Left lung (tissue), 10 donors: ENCODE results near the gene NT5C2. TPM values are rescaled to one million over a fixed set of nuclear protein-coding genes. Genes with fewer than 3 reads are reported as not detected.

ENCODE experiments used
- ATAC-seq: fragments of 200-7000 bp; cut with Tn5 transposase; one replicate; pipeline ENCODE4 v1.9.1; 2020; ENCODE audit warnings: moderate library complexity
- DNase-seq, 4 donors: peaks; one replicate each; pipeline ENCODE4 v3.0.0-alpha.2; 2013 to 2020
- H3K27ac ChIP-seq, 2 donors: fragments of 200-600 bp; sonication (generic) in 1 of 2; one replicate each; pipeline versions ENCODE4 v1.5.0 to v1.8.0; 2020 to 2021
- H3K27me3 ChIP-seq, 2 donors: fragments of 200-600 bp; sonication (generic) in 1 of 2; one replicate each; pipeline versions ENCODE4 v1.5.0 to v1.8.0; 2020 to 2021
- H3K36me3 ChIP-seq, 2 donors: fragments of 200-600 bp; sonication (generic) in 1 of 2; one replicate each; pipeline versions ENCODE4 v1.5.0 to v1.8.0; 2020 to 2021
- H3K4me1 ChIP-seq, 2 donors: fragments of 200-600 bp; one replicate each; pipeline ENCODE4 v1.8.0; 2021
- H3K4me3 ChIP-seq, 2 donors: fragments of 200-600 bp; sonication (generic) in 1 of 2; one replicate each; pipeline versions ENCODE4 v1.5.0 to v1.8.0; 2020 to 2021; ENCODE audit warnings: mild to moderate bottlenecking in 1 of 2
- H3K9me3 ChIP-seq, 2 donors: fragments of 200-600 bp; sonication (generic) in 1 of 2; one replicate each; pipeline versions ENCODE4 v1.5.0 to v1.8.0; 2020 to 2021
- intact Hi-C, 2 donors: fragments of 100-400 bp; cut with DNase I; formaldehyde crosslinking; loops; one replicate each; pipeline versions ENCODE4 v1.11.2 to v1.14.2; 2022
- polyA plus RNA-seq, 6 donors: library from polyadenylated mRNA; unstranded; fragments of 120-200 nt; gene quantifications; one replicate each; pipeline ENCODE4 v1.2.1, GENCODE V29; 2013; ENCODE audit not compliant: insufficient read length in 6 of 6
- total RNA-seq, 2 donors: library from RNA; stranded (reverse); fragmentation: NEBNext Ultra II Directional; extraction: Animal tissue kit (Norgen Biotek cat#: 25700); gene quantifications; one replicate each; pipeline ENCODE4 v1.2.1, GENCODE V29; 2021
- TF ChIP-seq, protein P1 (sequence below), 2 donors: fragments of 200-600 bp; sonication (generic) in 1 of 2; IDR thresholded peaks; one replicate each; pipeline versions ENCODE4 v1.5.0 to v1.8.0; 2021; ENCODE audit warnings: antibody characterized with exemption in 2 of 2
- donor health status: DM: no; HTN: yes; CAD: no.
- donor health status: DM: no; HTN: no; CAD: no.

Gene NT5C2
- total and polyA plus RNA-seq, 8 donors: 95.3 to 173 (median 133) TPM

DNA sequence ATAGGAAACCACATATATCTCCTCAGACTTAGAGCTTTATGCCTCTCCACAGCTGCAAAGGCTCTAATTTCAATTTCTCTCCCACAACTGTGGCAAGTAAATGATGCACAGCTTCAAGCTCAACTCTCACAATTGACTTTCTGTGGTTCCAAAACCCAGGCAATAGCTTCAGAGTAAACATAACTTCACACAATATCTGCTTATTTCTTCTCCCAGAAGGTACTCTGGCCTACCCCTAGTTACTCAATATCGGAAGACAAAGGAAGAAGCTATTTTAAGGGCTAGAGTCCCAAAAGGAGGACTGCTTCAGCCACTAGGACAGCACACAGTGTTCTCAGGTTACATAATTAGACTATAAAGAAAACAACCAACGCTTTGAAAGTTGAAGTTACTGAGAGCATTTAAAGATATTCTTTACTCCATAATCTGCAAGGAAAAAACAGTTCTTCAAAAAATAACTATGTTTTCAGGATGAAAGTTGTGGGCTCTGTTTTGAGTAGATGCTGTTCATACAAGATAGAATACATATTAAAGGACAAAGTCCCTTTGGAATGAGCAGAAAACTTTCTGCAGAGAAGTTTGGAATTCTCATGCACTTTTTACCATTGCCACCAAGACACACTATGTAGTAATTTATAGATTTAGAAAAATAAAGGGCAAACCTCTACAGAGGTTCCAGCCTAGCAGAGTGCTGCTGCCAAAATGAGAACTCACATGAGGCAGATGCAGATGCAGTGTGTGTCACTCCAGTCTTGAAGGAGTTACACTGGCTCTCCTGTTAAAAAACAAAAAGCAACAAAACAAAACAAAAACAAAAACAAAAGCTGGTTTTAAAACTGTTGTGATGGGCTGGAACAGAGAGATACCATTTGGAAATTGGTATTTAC is 81.8 kb downstream of the NT5C2 start:
- ATAC-seq (peak; percentile 66), DNase-seq (no peak)
- H3K36me3 ChIP-seq: peaks cover 0 to 11% of the 10 kb centered on the region in 2 donors
- TF ChIP-seq, protein P1, sequence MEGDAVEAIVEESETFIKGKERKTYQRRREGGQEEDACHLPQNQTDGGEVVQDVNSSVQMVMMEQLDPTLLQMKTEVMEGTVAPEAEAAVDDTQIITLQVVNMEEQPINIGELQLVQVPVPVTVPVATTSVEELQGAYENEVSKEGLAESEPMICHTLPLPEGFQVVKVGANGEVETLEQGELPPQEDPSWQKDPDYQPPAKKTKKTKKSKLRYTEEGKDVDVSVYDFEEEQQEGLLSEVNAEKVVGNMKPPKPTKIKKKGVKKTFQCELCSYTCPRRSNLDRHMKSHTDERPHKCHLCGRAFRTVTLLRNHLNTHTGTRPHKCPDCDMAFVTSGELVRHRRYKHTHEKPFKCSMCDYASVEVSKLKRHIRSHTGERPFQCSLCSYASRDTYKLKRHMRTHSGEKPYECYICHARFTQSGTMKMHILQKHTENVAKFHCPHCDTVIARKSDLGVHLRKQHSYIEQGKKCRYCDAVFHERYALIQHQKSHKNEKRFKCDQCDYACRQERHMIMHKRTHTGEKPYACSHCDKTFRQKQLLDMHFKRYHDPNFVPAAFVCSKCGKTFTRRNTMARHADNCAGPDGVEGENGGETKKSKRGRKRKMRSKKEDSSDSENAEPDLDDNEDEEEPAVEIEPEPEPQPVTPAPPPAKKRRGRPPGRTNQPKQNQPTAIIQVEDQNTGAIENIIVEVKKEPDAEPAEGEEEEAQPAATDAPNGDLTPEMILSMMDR (IDR thresholded peaks at IDR 0.05): no peak
- no peak overlapping the region for H3K4me3 ChIP-seq
- H3K9me3 ChIP-seq: no peaks in the 10 kb centered on the region
- peak overlapping the region; percentile 2 to 8 for H3K27ac ChIP-seq
- H3K4me1 ChIP-seq: peaks cover 17 to 31% of the 10 kb centered on the region in 2 donors
- intact Hi-C loops: loop anchor here in 1 of 2 donors (10.0 kb wide), 1 partner anchor 134 kb away; the partner anchor contains the start of gene RPEL1
- H3K27me3 ChIP-seq: no peaks in the 10 kb centered on the region

- Histone ChIP-seq H3K9me3 (no peaks in the 10 kb centered on the region), H3K27ac (peak overlapping the region in 1 of 2 donors; percentile 8), H3K36me3 (peaks cover 0 to 20% of the 10 kb centered on the region in 2 donors), H3K27me3 (no peaks in the 10 kb centered on the region), H3K4me1 (peaks cover 17 to 31% of the 10 kb centered on the region in 2 donors), H3K4me3 (no peak overlapping the region)
- TF ChIP-seq, protein P1 (IDR thresholded peaks at IDR 0.05): no peak
- ATAC-seq (no peak), DNase-seq (no peak)
- intact Hi-C loops: loop anchor here in 1 of 2 donors (10.0 kb wide), 1 partner anchor 134 kb away; the partner anchor contains the start of gene RPEL1
Measured at GRCh38 chr10:103110407-103110806, 82.7 kb downstream of the NT5C2 start.

DNA sequence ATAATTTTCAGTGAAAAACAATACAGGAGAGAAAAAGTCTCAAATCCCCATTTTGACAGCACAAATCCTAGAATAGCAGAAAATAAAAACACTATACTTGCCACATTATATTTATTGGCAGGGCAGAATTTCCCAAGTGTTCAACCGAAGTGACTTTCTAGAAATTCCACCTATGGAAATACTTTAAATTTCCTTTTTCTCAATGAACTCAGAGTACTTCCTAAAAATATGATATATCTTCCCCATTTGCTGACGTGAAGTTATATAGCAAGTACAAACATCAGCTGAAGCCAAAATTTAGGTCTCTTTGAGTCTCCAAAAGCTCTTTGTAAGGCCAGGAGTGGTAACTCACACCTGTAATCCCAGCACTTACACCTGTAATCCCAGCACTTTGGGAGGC is 83.3 kb downstream of the NT5C2 start:
- Histone ChIP-seq H3K4me1 (peaks cover 17 to 31% of the 10 kb centered on the region in 2 donors), H3K4me3 (no peak overlapping the region), H3K9me3 (no peaks in the 10 kb centered on the region), H3K27ac (no peak overlapping the region), H3K36me3 (peaks cover 0 to 26% of the 10 kb centered on the region in 2 donors), H3K27me3 (no peaks in the 10 kb centered on the region)
- intact Hi-C loops: loop anchor here in 1 of 2 donors (10.0 kb wide), 1 partner anchor 135 kb away; the partner anchor contains the start of gene RPEL1
- ATAC-seq: no peak
- DNase-seq: no peak
- TF ChIP-seq, protein P1 (IDR thresholded peaks at IDR 0.05): no peak

DNA sequence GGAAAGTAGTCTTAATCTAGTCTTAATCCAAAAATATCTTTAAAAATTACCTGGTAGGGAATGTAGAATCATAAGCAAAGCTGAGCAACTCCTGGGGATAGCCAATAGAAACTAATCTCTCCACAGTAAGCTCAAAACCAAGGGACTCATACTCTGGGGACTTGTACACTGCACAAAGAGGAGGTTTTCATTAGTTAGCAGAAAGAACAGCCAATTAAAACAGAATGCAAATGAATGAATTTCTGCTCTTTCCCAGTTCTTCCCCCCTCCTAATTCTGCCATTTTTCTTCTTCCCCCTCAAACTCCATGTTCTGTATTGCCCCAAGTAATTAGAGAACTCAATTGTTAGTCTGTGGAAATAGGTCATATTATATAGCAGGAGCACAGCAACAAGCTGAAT is 86.5 kb downstream of the NT5C2 start:
- TF ChIP-seq, protein P1 (IDR thresholded peaks at IDR 0.05): no peak
- ATAC-seq: no peak
- H3K4me1 ChIP-seq: peaks cover 11 to 21% of the 10 kb centered on the region in 2 donors
- no peaks in the 10 kb centered on the region for H3K27me3 ChIP-seq
- H3K27ac ChIP-seq: no peak overlapping the region
- H3K9me3 ChIP-seq: no peaks in the 10 kb centered on the region
- peaks cover 0 to 59% of the 10 kb centered on the region in 2 donors for H3K36me3 ChIP-seq
- no peak for DNase-seq
- no peak overlapping the region for H3K4me3 ChIP-seq
- intact Hi-C loops: no loop called here

DNA sequence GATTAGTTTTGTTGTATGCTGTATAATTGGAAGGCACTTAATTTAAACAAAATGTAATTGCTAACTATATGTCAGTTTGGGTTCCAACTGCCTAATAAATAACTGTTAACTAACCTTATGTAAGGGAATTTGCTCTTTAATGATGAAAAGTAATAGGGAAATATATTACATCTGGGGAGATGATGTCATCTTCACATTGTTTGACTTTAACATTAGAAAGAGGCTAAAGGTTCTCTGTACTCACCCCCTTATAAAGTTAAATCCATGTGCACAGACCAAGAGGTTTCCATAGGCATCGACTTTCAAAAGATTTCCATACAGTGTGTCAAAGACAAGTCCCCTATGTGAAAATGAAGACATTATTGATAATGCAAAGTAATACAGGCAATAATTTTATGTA is 87.6 kb downstream of the NT5C2 start:
- H3K27ac ChIP-seq: no peak overlapping the region
- no peaks in the 10 kb centered on the region for H3K9me3 ChIP-seq
- TF ChIP-seq, protein P1 (IDR thresholded peaks at IDR 0.05): no peak
- H3K4me3 ChIP-seq: no peak overlapping the region
- intact Hi-C loops: no loop called here
- DNase-seq: no peak
- no peak for ATAC-seq
- peaks cover under 1 to 10% of the 10 kb centered on the region in 2 donors for H3K4me1 ChIP-seq
- no peaks in the 10 kb centered on the region for H3K27me3 ChIP-seq
- H3K36me3 ChIP-seq: peaks cover 0 to 69% of the 10 kb centered on the region in 2 donors
